A673 (cell line): ENCODE data around the gene EIF3L. TPM values are rescaled to one million over a fixed set of nuclear protein-coding genes. Genes with fewer than 3 reads are reported as not detected.
A peak's percentile ranks its signal among the peaks of the same experiment; 100 is the strongest.

Experiments
- BruUV-seq: library from RNA; stranded (reverse); fragments of 400-500 nt; replicated peaks from 2 replicates; lab custom pipeline; 2021; lab: Mats Ljungman, UMichigan
- CTCF ChIA-PET: fragments of 300-600 bp; sonication (Branson Sonifier 250); formaldehyde crosslinking; loops from one replicate; lab custom pipeline; 2022; ENCODE audit warnings: antibody characterized with exemption; lab: Charles Lee
- POLR2A ChIA-PET: fragments of 300-600 bp; sonication (Branson Sonifier 250); formaldehyde crosslinking; loops from one replicate; lab custom pipeline; 2022; ENCODE audit warnings: antibody characterized with exemption; ENCODE audit not compliant: low non-redundant PET; lab: Charles Lee
- DNase-seq: peaks from one replicate; pipeline ENCODE4 v3.0.0-alpha.2; 2015; ENCODE audit warnings: low spot score
- H3K27ac ChIP-seq: fragments of 200-600 bp; sonication (generic); 2 replicates; pipeline ENCODE4 v1.5.1; 2016; ENCODE audit warnings: mixed run types, low read depth, mild to moderate bottlenecking, mixed read lengths, antibody characterized with exemption, low read length; ENCODE audit not compliant: poor library complexity, severe bottlenecking
- H3K27me3 ChIP-seq: fragments of 200-600 bp; sonication (generic); replicated peaks from 2 replicates; pipeline ENCODE4 v1.6.1; 2017; ENCODE audit warnings: mixed run types, low read depth, mild to moderate bottlenecking, mixed read lengths, antibody characterized with exemption, low read length; ENCODE audit not compliant: insufficient read depth, poor library complexity
- H3K36me3 ChIP-seq: fragments of 200-600 bp; sonication (generic); 2 replicates; pipeline ENCODE4 v1.6.1; 2016; ENCODE audit warnings: mixed run types, mild to moderate bottlenecking, mixed read lengths, antibody characterized with exemption, low read length; ENCODE audit not compliant: insufficient read depth, poor library complexity, severe bottlenecking
- H3K4me1 ChIP-seq: fragments of 200-600 bp; sonication (generic); 2 replicates; pipeline ENCODE4 v1.6.1; 2017; ENCODE audit warnings: mixed run types, mild to moderate bottlenecking, mixed read lengths, antibody characterized with exemption, low read length; ENCODE audit not compliant: insufficient read depth, poor library complexity, severe bottlenecking
- H3K4me3 ChIP-seq: fragments of 200-600 bp; sonication (generic); 2 replicates; pipeline ENCODE4 v1.5.1; 2016; ENCODE audit warnings: low read depth, mixed run types, mild to moderate bottlenecking, mixed read lengths, low read length; ENCODE audit not compliant: poor library complexity, severe bottlenecking
- H3K9me3 ChIP-seq: fragments of 200-600 bp; sonication (generic); 2 replicates; pipeline ENCODE4 v1.6.1; 2016; ENCODE audit warnings: mixed run types, low read depth, mild to moderate bottlenecking, mixed read lengths, antibody characterized with exemption, low read length; ENCODE audit not compliant: poor library complexity, severe bottlenecking
- EZH2 ChIP-seq: fragments of 200-600 bp; sonication (generic); IDR thresholded peaks from 2 replicates; pipeline ENCODE4 v1.6.1; 2017; ENCODE audit warnings: borderline replicate concordance, low read depth, mild to moderate bottlenecking, mixed read lengths, antibody characterized with exemption, low read length; ENCODE audit not compliant: poor library complexity, severe bottlenecking
- intact Hi-C: fragments of 100-400 bp; cut with micrococcal nuclease; formaldehyde crosslinking; loops from one replicate; pipeline ENCODE4 v1.10.0; 2022; ENCODE audit not compliant: unreplicated experiment
- total RNA-seq: library from RNA; stranded (reverse); gene quantifications from 2 replicates; pipeline ENCODE4 v1.2.3, GENCODE V29; 2021
- TF ChIP-seq, protein P1 (sequence below): fragments of 300-800, 200-600 bp; sonication (generic); conservative IDR thresholded peaks from 2 replicates; pipeline ENCODE4 v1.5.1; 2017; ENCODE audit warnings: low read depth, mild to moderate bottlenecking, antibody characterized with exemption, low read length, moderate library complexity, mixed read lengths

Gene EIF3L
- total RNA-seq, 1 experiment from 2014 or later = 492 TPM

DNA sequence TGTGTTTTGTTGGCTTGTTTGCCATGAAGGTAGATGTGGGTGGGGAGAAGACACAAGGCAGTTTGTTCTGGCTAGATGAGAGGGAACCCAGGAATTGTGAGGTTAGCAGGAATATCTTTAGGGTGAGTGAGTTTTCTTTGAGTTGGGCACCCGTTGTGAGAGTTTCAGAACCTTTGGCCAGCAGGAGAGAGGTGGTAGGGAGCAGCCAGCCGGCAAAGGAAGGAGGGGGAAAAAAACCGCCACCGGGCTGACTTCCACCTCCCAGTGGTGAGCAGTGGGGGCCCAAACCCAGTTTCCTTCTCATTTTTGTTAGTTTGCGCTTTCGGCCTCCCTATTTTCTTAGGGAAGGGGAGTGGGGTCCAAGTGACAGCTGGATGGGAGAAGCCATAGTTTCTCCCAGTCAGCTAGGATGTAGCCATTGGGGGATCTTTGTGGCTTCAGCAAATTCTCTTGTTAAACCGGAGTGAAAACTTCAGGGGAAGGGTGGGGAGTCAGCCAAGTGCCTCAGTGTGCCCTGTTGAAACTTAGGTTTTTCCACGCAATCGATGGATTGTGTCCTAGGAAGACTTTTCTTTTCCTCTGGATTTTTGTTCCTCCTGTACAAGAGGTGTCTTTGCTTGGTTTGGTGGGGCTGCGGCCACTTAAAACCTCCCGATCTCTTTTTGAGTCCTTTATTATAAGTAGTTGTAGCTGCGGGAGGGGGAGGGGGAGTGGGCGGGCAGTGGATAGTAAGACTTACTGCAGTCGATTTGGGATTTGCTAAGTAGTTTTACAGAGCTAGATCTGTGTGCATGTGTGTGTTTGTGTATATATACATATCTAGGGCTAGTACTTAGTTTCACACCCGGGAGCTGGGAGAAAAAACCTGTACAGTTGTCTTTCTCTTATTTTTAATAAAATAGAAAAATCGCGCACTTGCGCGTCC, 42.5 kb upstream of the EIF3L start:
- Histone ChIP-seq H3K27ac (peak overlapping the region; percentile 55), H3K36me3 (no peaks in the 10 kb centered on the region), H3K4me1 (peaks cover 31% of the 10 kb centered on the region), H3K27me3 (no peaks in the 10 kb centered on the region), H3K9me3 (no peaks in the 10 kb centered on the region), H3K4me3 (peak overlapping the region; percentile 77)
- ChIA-PET CTCF (interaction anchor here (0.9 kb wide), 1 partner anchor 57 kb away, joined by 5 read pairs; no protein-coding TSS in a partner anchor), POLR2A (no interaction called here)
- DNase-seq = no peak
- no peak for TF ChIP-seq EZH2
- TF ChIP-seq, protein P1, sequence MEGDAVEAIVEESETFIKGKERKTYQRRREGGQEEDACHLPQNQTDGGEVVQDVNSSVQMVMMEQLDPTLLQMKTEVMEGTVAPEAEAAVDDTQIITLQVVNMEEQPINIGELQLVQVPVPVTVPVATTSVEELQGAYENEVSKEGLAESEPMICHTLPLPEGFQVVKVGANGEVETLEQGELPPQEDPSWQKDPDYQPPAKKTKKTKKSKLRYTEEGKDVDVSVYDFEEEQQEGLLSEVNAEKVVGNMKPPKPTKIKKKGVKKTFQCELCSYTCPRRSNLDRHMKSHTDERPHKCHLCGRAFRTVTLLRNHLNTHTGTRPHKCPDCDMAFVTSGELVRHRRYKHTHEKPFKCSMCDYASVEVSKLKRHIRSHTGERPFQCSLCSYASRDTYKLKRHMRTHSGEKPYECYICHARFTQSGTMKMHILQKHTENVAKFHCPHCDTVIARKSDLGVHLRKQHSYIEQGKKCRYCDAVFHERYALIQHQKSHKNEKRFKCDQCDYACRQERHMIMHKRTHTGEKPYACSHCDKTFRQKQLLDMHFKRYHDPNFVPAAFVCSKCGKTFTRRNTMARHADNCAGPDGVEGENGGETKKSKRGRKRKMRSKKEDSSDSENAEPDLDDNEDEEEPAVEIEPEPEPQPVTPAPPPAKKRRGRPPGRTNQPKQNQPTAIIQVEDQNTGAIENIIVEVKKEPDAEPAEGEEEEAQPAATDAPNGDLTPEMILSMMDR = no peak
- intact Hi-C loops = no loop called here
- BruUV-seq = TSS peak; percentile 60

- intact Hi-C loops = no loop called here
- H3K4me1 ChIP-seq = peaks cover 31% of the 10 kb centered on the region
- peak; percentile 98 for DNase-seq
- peak within 1 kb of the TSS; percentile 67 for H3K27ac ChIP-seq
- no peaks in the 10 kb centered on the region for H3K36me3 ChIP-seq
- ChIA-PET CTCF (interaction anchor here (0.6 to 0.9 kb wide), 5 partner anchors 10 to 763 kb away, joined by 3 to 7 read pairs (median 4); no protein-coding TSS in a partner anchor), POLR2A (interaction anchor here (0.6 to 0.7 kb wide), 2 partner anchors 11 to 16 kb away, joined by 3 to 5 read pairs; no protein-coding TSS in a partner anchor)
- no peaks in the 10 kb centered on the region for H3K9me3 ChIP-seq
- peak within 1 kb of the TSS; percentile 77 for H3K4me3 ChIP-seq
- no peak for TF ChIP-seq EZH2
- TF ChIP-seq, protein P1 = no peak
- BruUV-seq = no TSS peak
- no peaks in the 10 kb centered on the region for H3K27me3 ChIP-seq
Observed at GRCh38 chr22:37807410-37808293, 41.6 kb upstream of the EIF3L start, which contains the start of gene GCAT. GCAT (plus strand) TSS chr22:37807934; CDS start chr22:37807968, 34 bp downstream.

DNA sequence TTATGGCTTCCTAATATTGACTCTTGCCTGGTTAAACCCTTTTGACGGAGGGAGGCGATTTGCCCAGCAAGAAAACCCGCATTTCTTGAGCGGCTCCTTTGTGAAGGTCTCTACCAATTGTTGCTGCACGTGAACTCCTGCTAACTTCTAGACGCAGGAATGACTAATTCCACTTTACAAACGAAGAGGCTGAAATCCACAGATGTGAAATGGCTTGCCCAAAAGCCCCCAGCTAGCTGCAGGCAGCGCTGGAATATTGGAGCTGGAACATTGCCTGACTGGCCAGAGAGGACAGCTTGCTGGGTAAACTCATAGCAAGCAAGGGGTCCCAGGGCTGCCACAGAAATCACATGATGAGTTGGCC, 40.9 kb upstream of the EIF3L start:
- TF ChIP-seq, protein P1 = no peak
- TF ChIP-seq EZH2 = no peak
- Histone ChIP-seq H3K27me3 (no peaks in the 10 kb centered on the region), H3K4me1 (peaks cover 27% of the 10 kb centered on the region), H3K4me3 (peak overlapping the region; percentile 77), H3K36me3 (no peaks in the 10 kb centered on the region), H3K27ac (peak overlapping the region; percentile 67), H3K9me3 (no peaks in the 10 kb centered on the region)
- no peak for DNase-seq
- intact Hi-C loops = no loop called here
- CTCF ChIA-PET = interaction anchor here (0.6 kb wide), 3 partner anchors 20 to 762 kb away, joined by 3 to 7 read pairs (median 4); no protein-coding TSS in a partner anchor
- BruUV-seq = no TSS peak
- POLR2A ChIA-PET = interaction anchor here (0.6 kb wide), 1 partner anchor 16 kb away, joined by 5 read pairs; no protein-coding TSS in a partner anchor
